ENCODE data around the gene LYPD3.

GRCh38 chr19:43506629-43507028 is 41.2 kb upstream of the LYPD3 start:
- no peak for TF ChIP-seq CTCF (IDR thresholded peaks at IDR 0.05; ENCODE audit: extremely low read depth in 1 of 2, insufficient read depth in 1 of 2, low read depth in 1 of 2, low read length in 2 of 2)
- no peak for TF ChIP-seq JUN (IDR thresholded peaks at IDR 0.05; ENCODE audit: borderline replicate concordance, insufficient read depth, insufficient read length, low read depth)
- TF ChIP-seq EZH2 (IDR thresholded peaks at IDR 0.05; ENCODE audit: borderline replicate concordance, low read depth, low read length, severe bottlenecking), result no peak
- TF ChIP-seq POLR2AphosphoS5 (IDR thresholded peaks at IDR 0.05; ENCODE audit: insufficient read depth, low read depth, low read length), result no peak
- TF ChIP-seq POLR2A (IDR thresholded peaks at IDR 0.05; ENCODE audit: low read depth, low read length), result no peak
- no peak for TF ChIP-seq MYC (IDR thresholded peaks at IDR 0.05; ENCODE audit: low read depth, low read length)
- no peak for TF ChIP-seq MAX (IDR thresholded peaks at IDR 0.05; ENCODE audit: insufficient read depth, insufficient read length)

All from endothelial cell of umbilical vein (primary cell).